Measurements from ENCODE around the gene BRSK1. TPM values are rescaled to one million over a fixed set of nuclear protein-coding genes. Genes with fewer than 3 reads are reported as not detected.

Gene BRSK1
- total and polyA plus RNA-seq, 2 of the 13 experiments (the other 11 are each of a cell fraction or from before 2014, with no cell fraction given): 0.18 to 1.2 TPM

GRCh38 chr19:55269299-55269698 is 14.5 kb upstream of the BRSK1 start:
- ATAC-seq: no peak
- no peaks in the 10 kb centered on the region; a peak in 1 of 5 replicates for H3K27me3 ChIP-seq (ENCODE audit: control insufficient read depth in 1 of 2, insufficient read depth in 2 of 2, low read length in 2 of 2)
- BruUV-seq (replicated peaks): no TSS peak
- intact Hi-C loops (cut with micrococcal nuclease; ENCODE audit: unreplicated experiment) (no loop called here), in situ Hi-C loops (cut with HindIII; ENCODE audit: extremely low pct_ligation_motif_present, low pct_unique_long_range_greater_than_20kb) (no loop called here)
- no peaks in the 10 kb centered on the region for H3K79me2 ChIP-seq (ENCODE audit: insufficient read depth, low read length)
- 0 out of 2 replicates have a peak, but pooled peaks cover 5% of the 10 kb centered on the region for H3K4me1 ChIP-seq (ENCODE audit: insufficient read depth, low read length)
- ChIA-PET POLR2A (no interaction called here), CTCF (ENCODE audit: low intra/inter-chr PET ratio, low total read pairs) (no interaction called here)
- no peak overlapping the region for H3K9ac ChIP-seq (ENCODE audit: insufficient read depth, low read depth, low read length)
- H4K20me1 ChIP-seq (ENCODE audit: insufficient read depth, low read length): no peaks in the 10 kb centered on the region
- H3K9me3 ChIP-seq (ENCODE audit: low read length): no peaks in the 10 kb centered on the region
- TF ChIP-seq PCBP1 (IDR thresholded peaks at IDR 0.05; ENCODE audit: borderline replicate concordance, low read depth, low read length) (no peak), MAFK (conservative IDR thresholded peaks at IDR 0.05 in 1 of 2, IDR thresholded peaks at IDR 0.05 in 1 of 2; ENCODE audit: low read length in 2 of 2) (peak in 1 of 2 experiments; percentile 13; a peak in 1 of 4 replicates)
- peaks cover 5 to 12% of the 10 kb centered on the region in 2 experiments; a peak in 3 of 5 replicates for H3K36me3 ChIP-seq (replicated peaks in 1 of 2; ENCODE audit: control insufficient read depth in 1 of 2, insufficient read depth in 2 of 2, low read length in 2 of 2)
- no peak overlapping the region for H2AFZ ChIP-seq (ENCODE audit: low read length)
- DNase-seq (ENCODE audit: low spot score): no peak
- no peak for FAIRE-seq
- H3K27ac ChIP-seq (ENCODE audit: extremely low read length, insufficient read depth, low read length): no peak overlapping the region
- H3K4me2 ChIP-seq (ENCODE audit: low read depth, low read length): no peak overlapping the region
- WGBS (ENCODE audit: low lambda C conversion rate): 95% methylated on average over 8 of the region's 8 CpGs
- H3K4me3 ChIP-seq (replicated peaks in 1 of 3; ENCODE audit: insufficient read depth in 1 of 3, low read depth in 2 of 3, low read length in 3 of 3): no peak overlapping the region

DNA sequence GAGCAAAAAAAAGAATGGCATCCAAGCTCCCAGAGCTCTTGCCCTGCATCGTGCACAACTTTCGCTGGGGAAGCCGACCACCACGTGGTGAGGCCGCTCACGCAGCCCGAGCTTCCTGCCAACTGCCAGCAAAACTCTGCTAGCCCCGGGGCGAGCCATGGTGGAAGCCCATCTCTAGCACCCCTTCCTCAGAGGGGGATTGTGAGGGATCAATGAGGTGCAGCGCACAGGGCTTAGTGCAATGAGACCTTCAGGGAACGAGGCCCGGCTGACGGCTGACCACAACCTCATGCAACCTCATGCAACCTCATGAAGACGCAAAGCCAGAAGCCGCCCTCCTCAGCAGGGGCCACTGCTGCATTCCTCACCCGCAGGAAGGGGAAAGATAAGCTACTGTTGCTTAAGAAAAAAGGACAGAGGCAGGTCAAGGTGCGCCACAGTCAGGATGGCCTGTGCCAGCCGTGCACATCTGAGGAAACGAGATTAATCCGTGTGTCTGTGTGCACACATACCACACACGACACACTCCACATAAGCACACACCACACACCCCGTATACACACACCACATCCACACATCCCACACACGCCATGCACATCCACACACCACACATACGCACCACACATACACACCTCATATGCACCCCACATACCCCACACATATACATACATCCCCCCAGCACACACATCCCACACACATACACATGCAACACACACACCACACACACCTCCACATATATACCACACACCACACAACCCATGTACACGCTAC is 13.4 kb upstream of the BRSK1 start:
- FAIRE-seq (no peak), DNase-seq (ENCODE audit: low spot score) (no peak), ATAC-seq (no peak)
- intact Hi-C loops (cut with micrococcal nuclease; ENCODE audit: unreplicated experiment): no loop called here
- H4K20me1 ChIP-seq (ENCODE audit: insufficient read depth, low read length): no peaks in the 10 kb centered on the region
- in situ Hi-C loops (cut with HindIII; ENCODE audit: extremely low pct_ligation_motif_present, low pct_unique_long_range_greater_than_20kb): no loop called here
- no peak overlapping the region for H2AFZ ChIP-seq (ENCODE audit: low read length)
- H3K27me3 ChIP-seq (ENCODE audit: control insufficient read depth in 1 of 2, insufficient read depth in 2 of 2, low read length in 2 of 2): no peaks in the 10 kb centered on the region; a peak in 1 of 5 replicates
- H3K36me3 ChIP-seq (replicated peaks in 1 of 2; ENCODE audit: control insufficient read depth in 1 of 2, insufficient read depth in 2 of 2, low read length in 2 of 2): peaks cover 5 to 18% of the 10 kb centered on the region in 2 experiments; a peak in 4 of 5 replicates
- H3K9me3 ChIP-seq (ENCODE audit: low read length): no peaks in the 10 kb centered on the region
- no peaks in the 10 kb centered on the region for H3K79me2 ChIP-seq (ENCODE audit: insufficient read depth, low read length)
- 97% methylated on average over 25 of the region's 25 CpGs for WGBS (ENCODE audit: low lambda C conversion rate)
- no TSS peak for BruUV-seq (replicated peaks)
- H3K27ac ChIP-seq (ENCODE audit: extremely low read length, insufficient read depth, low read length): no peak overlapping the region
- no peak overlapping the region for H3K4me3 ChIP-seq (replicated peaks in 1 of 3; ENCODE audit: insufficient read depth in 1 of 3, low read depth in 2 of 3, low read length in 3 of 3)
- CTCF ChIA-PET (ENCODE audit: low intra/inter-chr PET ratio, low total read pairs): no interaction called here
- TF ChIP-seq TCF7 (IDR thresholded peaks at IDR 0.05; ENCODE audit: low read depth): no peak
- TF ChIP-seq, protein P1, sequence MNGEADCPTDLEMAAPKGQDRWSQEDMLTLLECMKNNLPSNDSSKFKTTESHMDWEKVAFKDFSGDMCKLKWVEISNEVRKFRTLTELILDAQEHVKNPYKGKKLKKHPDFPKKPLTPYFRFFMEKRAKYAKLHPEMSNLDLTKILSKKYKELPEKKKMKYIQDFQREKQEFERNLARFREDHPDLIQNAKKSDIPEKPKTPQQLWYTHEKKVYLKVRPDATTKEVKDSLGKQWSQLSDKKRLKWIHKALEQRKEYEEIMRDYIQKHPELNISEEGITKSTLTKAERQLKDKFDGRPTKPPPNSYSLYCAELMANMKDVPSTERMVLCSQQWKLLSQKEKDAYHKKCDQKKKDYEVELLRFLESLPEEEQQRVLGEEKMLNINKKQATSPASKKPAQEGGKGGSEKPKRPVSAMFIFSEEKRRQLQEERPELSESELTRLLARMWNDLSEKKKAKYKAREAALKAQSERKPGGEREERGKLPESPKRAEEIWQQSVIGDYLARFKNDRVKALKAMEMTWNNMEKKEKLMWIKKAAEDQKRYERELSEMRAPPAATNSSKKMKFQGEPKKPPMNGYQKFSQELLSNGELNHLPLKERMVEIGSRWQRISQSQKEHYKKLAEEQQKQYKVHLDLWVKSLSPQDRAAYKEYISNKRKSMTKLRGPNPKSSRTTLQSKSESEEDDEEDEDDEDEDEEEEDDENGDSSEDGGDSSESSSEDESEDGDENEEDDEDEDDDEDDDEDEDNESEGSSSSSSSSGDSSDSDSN (CRISPR knock-in tag; IDR thresholded peaks at IDR 0.05): no peak
- peak; percentile 21; the same call in 1 of the 2 replicates for TF ChIP-seq FOXA1 (IDR thresholded peaks at IDR 0.05)
- TF ChIP-seq FOXA1 (CRISPR knock-in tag; IDR thresholded peaks at IDR 0.05): no peak
- TF ChIP-seq ZNF572 (CRISPR knock-in tag; IDR thresholded peaks at IDR 0.05): no peak
- TF ChIP-seq ZNF775 (CRISPR knock-in tag; IDR thresholded peaks at IDR 0.05; ENCODE audit: borderline replicate concordance): no peak
- POLR2A ChIA-PET: no interaction called here
- no peak overlapping the region for H3K4me2 ChIP-seq (ENCODE audit: low read depth, low read length)
- H3K4me1 ChIP-seq (ENCODE audit: insufficient read depth, low read length): 0 out of 2 replicates have a peak, but pooled peaks cover 5% of the 10 kb centered on the region
- H3K9ac ChIP-seq (ENCODE audit: insufficient read depth, low read depth, low read length): no peak overlapping the region
